Endodermal cell (in vitro differentiated cells): ENCODE data around the gene KLHL9. TPM values are rescaled to one million over a fixed set of nuclear protein-coding genes. Genes with fewer than 3 reads are reported as not detected.

Experiments
- DNase-seq: peaks from one replicate; pipeline ENCODE4 v3.0.0-alpha.2; 2017
- H3K27ac ChIP-seq: 2 replicates; pipeline ENCODE4 v1.5.1; 2013; ENCODE audit warnings: mild to moderate bottlenecking, low read depth, low read length, moderate library complexity
- H3K27me3 ChIP-seq: 2 replicates; pipeline ENCODE4 v1.6.1; 2013; ENCODE audit warnings: mild to moderate bottlenecking, low read length, moderate library complexity; ENCODE audit not compliant: insufficient read depth, control insufficient read depth, poor library complexity, severe bottlenecking
- H3K36me3 ChIP-seq: 2 replicates; pipeline ENCODE4 v1.7.0; 2013; ENCODE audit warnings: mild to moderate bottlenecking, low read length, moderate library complexity; ENCODE audit not compliant: control insufficient read depth, insufficient read depth
- H3K4me1 ChIP-seq: one replicate; pipeline ENCODE4 v1.7.0; 2013; ENCODE audit warnings: low read length; ENCODE audit not compliant: control insufficient read depth, insufficient read depth
- H3K4me3 ChIP-seq: 2 replicates; pipeline ENCODE4 v1.5.1; 2013; ENCODE audit warnings: mild to moderate bottlenecking, low read length, moderate library complexity
- H3K9ac ChIP-seq: 2 replicates; pipeline ENCODE4 v1.6.1; 2013; ENCODE audit warnings: mild to moderate bottlenecking, low read length, moderate library complexity; ENCODE audit not compliant: poor library complexity, severe bottlenecking; ENCODE audit errors: extremely low read depth
- H3K9me3 ChIP-seq: 2 replicates; pipeline ENCODE4 v1.6.1; 2013; ENCODE audit warnings: mild to moderate bottlenecking, low read length, moderate library complexity; ENCODE audit not compliant: control insufficient read depth
- H3K27ac Mint-ChIP-seq: 2 replicates; pipeline ENCODE4 v1.8.0; 2020; ENCODE audit warnings: mixed read lengths
- H3K27me3 Mint-ChIP-seq: 2 replicates; pipeline ENCODE4 v1.8.0; 2021; ENCODE audit warnings: mild to moderate bottlenecking, mixed read lengths; ENCODE audit not compliant: insufficient read depth
- H3K36me3 Mint-ChIP-seq: 2 replicates; pipeline ENCODE4 v1.8.0; 2020; ENCODE audit warnings: low read depth, mixed read lengths
- H3K4me1 Mint-ChIP-seq: 2 replicates; pipeline ENCODE4 v1.8.0; 2020; ENCODE audit warnings: mixed read lengths
- H3K4me3 Mint-ChIP-seq: 2 replicates; pipeline ENCODE4 v1.8.0; 2020; ENCODE audit warnings: mild to moderate bottlenecking, moderate library complexity, mixed read lengths
- H3K9me3 Mint-ChIP-seq: 2 replicates; pipeline ENCODE4 v1.8.0; 2020; ENCODE audit warnings: mild to moderate bottlenecking, mixed read lengths
- WGBS, 2 experiments: methylation state at CpG; one replicate each; pipeline versions ENCODE4 v1.1.5 to v1.1.7; 2013; ENCODE audit warnings: missing lambda C conversion rate in 2 of 2, mixed read lengths in 1 of 2; ENCODE audit not compliant: insufficient coverage in 1 of 2, insufficient read length in 1 of 2; 5-methylcytosine and 5-hydroxymethylcytosine counted together
- long read RNA-seq, 4 experiments: library from polyadenylated mRNA in 2 of 4; library from RNA in 1 of 4; library from capped mRNA in 1 of 4; stranded (forward) in 3 of 4; unstranded in 1 of 4; transcript quantifications; one replicate each; pipeline ENCODE4 v2.0.0, GENCODE V29; 2020 to 2021; ENCODE audit warnings: inconsistent platforms in 1 of 4
- polyA plus RNA-seq, 2 experiments: library from polyadenylated mRNA; stranded (reverse); fragments of 50-300 nt; gene quantifications; one replicate each; pipeline ENCODE4 v1.2.3, GENCODE V29; 2013
- total RNA-seq, 2 donors: library from RNA; stranded (reverse); fragmentation: NEBNext Ultra II Directional in 1 of 2; extraction: Animal tissue kit (Norgen Biotek cat#: 25700) in 1 of 2; gene quantifications; 2 replicates in 1 of 2; 3 replicates in 1 of 2; pipeline ENCODE4 v1.2.1, GENCODE V29; 2021
- TF ChIP-seq, protein P1 (sequence below): fragments of 200-600 bp; sonication (generic); conservative IDR thresholded peaks from 2 replicates; pipeline ENCODE4 v1.5.0; 2021; ENCODE audit warnings: antibody characterized with exemption, mild to moderate bottlenecking

The KLHL9 gene, protein sequence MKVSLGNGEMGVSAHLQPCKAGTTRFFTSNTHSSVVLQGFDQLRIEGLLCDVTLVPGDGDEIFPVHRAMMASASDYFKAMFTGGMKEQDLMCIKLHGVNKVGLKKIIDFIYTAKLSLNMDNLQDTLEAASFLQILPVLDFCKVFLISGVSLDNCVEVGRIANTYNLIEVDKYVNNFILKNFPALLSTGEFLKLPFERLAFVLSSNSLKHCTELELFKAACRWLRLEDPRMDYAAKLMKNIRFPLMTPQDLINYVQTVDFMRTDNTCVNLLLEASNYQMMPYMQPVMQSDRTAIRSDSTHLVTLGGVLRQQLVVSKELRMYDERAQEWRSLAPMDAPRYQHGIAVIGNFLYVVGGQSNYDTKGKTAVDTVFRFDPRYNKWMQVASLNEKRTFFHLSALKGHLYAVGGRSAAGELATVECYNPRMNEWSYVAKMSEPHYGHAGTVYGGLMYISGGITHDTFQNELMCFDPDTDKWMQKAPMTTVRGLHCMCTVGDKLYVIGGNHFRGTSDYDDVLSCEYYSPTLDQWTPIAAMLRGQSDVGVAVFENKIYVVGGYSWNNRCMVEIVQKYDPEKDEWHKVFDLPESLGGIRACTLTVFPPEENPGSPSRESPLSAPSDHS
- total RNA-seq = 10 to 100 TPM; 24.6 to 32.0 TPM
- polyA plus RNA-seq (2013, experiment 1 of 2) = 32.7 TPM
- polyA plus RNA-seq (2013, experiment 2 of 2) = 31.5 TPM
- long read RNA-seq, experiment 1, full-length matches to known transcripts = 19 of 20 reads
- long read RNA-seq, experiment 1, partial matches to known transcripts = 0 of 20 reads
- long read RNA-seq, experiment 1, other reads (novel, unspliced or antisense) = 1 of 20 reads
- long read RNA-seq, experiment 2, full-length matches to known transcripts = 70 of 76 reads
- long read RNA-seq, experiment 2, partial matches to known transcripts = 1 of 76 reads
- long read RNA-seq, experiment 2, other reads (novel, unspliced or antisense) = 5 of 76 reads
- long read RNA-seq, experiment 3, full-length matches to known transcripts = 193 of 197 reads
- long read RNA-seq, experiment 3, partial matches to known transcripts = 0 of 197 reads
- long read RNA-seq, experiment 3, other reads (novel, unspliced or antisense) = 4 of 197 reads
- long read RNA-seq, experiment 4, full-length matches to known transcripts = 9 of 11 reads
- long read RNA-seq, experiment 4, partial matches to known transcripts = 0 of 11 reads
- long read RNA-seq, experiment 4, other reads (novel, unspliced or antisense) = 2 of 11 reads

DNA sequence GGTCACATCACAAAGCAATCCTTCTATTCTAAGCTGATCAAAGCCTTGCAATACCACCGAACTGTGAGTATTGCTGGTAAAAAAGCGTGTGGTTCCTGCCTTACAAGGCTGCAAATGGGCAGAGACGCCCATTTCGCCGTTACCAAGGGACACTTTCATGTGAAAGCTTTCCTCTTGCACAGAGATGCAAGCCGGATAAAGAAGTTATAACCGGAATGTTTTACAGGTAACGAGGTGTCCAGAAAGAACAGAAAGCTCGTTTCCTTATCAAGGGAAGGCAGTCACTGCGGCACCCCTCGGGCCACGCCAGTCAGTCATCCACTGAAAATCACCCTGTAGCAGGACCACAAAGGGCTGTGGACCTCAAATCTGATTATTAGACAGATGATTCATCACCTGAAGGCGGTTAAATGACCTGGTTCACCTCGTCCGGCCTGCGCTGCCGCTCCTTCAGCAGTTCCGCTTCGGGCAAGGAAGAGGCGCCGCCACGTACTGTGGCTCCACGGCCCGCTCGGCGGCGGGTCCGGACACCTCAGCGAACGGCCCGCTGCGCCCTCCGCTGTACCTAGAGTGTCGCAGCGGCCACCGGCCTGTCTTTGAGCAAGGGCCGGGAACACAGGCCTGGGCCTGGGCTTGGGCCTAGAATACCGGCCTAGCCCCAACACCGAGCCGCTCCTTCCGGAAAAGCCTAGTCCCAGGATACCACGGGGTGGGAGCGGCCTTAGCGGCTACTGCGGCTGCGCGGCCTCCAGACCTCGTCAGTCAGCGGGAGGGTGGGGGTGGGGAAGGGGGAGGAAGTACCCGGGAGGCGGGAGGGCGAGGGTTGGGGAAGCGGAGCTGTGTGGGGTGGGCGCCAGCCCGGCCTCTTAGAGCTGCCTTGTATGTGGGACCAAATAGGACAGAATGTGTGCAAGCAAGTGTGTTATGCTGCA lies at the start of gene KLHL9:
Gene KLHL9 (minus strand): TSS at position 704 of the 932 bp plus-strand sequence. CDS start 545 bp downstream, at position 159.
- peak within 1 kb of the TSS; percentile 79 for H3K27ac ChIP-seq
- peaks cover 17% of the 10 kb centered on the region for H3K27me3 Mint-ChIP-seq

DNA sequence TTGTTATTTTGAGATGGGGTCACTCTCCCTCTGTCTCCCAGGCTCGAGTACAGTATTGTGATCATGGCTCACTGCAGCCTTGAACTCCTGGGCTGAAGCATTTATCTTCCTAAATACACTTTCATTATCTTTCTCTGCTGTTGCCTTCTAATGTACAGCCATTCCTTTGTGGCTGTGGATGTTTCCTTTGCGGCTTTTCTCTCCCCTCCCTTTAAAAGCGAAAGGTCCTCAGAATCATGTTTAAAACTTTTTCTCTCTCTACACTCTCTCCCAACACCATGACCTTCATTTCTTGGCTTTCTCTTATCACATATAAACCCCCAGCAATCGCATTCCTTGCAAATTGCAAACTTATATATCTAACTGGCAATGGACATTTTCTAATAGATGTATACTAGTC lies 48.4 kb upstream of the KLHL9 start:
- no peak overlapping the region for H3K27ac Mint-ChIP-seq
- Histone ChIP-seq H3K36me3 (no peaks in the 10 kb centered on the region), H3K27me3 (no peaks in the 10 kb centered on the region), H3K9me3 (no peaks in the 10 kb centered on the region), H3K27ac (no peak overlapping the region), H3K9ac (no peak overlapping the region), H3K4me1 (no peaks in the 10 kb centered on the region), H3K4me3 (no peak overlapping the region)
- peaks cover 3% of the 10 kb centered on the region for H3K27me3 Mint-ChIP-seq
- peaks cover 11% of the 10 kb centered on the region for H3K4me1 Mint-ChIP-seq
- H3K4me3 Mint-ChIP-seq = no peak overlapping the region
- no peak for DNase-seq
- 83 to 91% methylated on average over 2 to 4 of the region's 4 CpGs for WGBS, 2 experiments
- TF ChIP-seq, protein P1, sequence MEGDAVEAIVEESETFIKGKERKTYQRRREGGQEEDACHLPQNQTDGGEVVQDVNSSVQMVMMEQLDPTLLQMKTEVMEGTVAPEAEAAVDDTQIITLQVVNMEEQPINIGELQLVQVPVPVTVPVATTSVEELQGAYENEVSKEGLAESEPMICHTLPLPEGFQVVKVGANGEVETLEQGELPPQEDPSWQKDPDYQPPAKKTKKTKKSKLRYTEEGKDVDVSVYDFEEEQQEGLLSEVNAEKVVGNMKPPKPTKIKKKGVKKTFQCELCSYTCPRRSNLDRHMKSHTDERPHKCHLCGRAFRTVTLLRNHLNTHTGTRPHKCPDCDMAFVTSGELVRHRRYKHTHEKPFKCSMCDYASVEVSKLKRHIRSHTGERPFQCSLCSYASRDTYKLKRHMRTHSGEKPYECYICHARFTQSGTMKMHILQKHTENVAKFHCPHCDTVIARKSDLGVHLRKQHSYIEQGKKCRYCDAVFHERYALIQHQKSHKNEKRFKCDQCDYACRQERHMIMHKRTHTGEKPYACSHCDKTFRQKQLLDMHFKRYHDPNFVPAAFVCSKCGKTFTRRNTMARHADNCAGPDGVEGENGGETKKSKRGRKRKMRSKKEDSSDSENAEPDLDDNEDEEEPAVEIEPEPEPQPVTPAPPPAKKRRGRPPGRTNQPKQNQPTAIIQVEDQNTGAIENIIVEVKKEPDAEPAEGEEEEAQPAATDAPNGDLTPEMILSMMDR = no peak
- H3K9me3 Mint-ChIP-seq = no peaks in the 10 kb centered on the region
- H3K36me3 Mint-ChIP-seq = no peaks in the 10 kb centered on the region

More for the DNA sequence above, at the start of gene KLHL9:
- Histone ChIP-seq H3K4me1 (peaks cover 7% of the 10 kb centered on the region), H3K27me3 (peaks cover 15% of the 10 kb centered on the region), H3K4me3 (peak within 1 kb of the TSS; percentile 89), H3K36me3 (peaks cover 35% of the 10 kb centered on the region), H3K9ac (peak within 1 kb of the TSS; percentile 91), H3K9me3 (no peaks in the 10 kb centered on the region)
- H3K4me1 Mint-ChIP-seq = peaks cover 28% of the 10 kb centered on the region
- TF ChIP-seq, protein P1 = no peak
- WGBS, 2 experiments = 1 to 3% methylated on average over 16 to 55 of the region's 55 CpGs
- H3K36me3 Mint-ChIP-seq = peaks cover 21% of the 10 kb centered on the region
- DNase-seq = peak; percentile 96
- H3K9me3 Mint-ChIP-seq = no peaks in the 10 kb centered on the region
- peak within 1 kb of the TSS; percentile 93 for H3K27ac Mint-ChIP-seq
- H3K4me3 Mint-ChIP-seq = peak within 1 kb of the TSS; percentile 90
